Sigmoid colon (tissue), 7 donors: ENCODE measurements around the gene MAST4. TPM values are rescaled to one million over a fixed set of nuclear protein-coding genes. Genes with fewer than 3 reads are reported as not detected.
"Not testable (repeated sequence)": the region's sequence is repeated elsewhere in the genome, so short reads cannot be mapped to it uniquely, and the experiment has no call there.

Experiments used
- DNase-seq: peaks from one replicate; pipeline ENCODE4 v3.0.0-alpha.2; 2019
- H3K27ac ChIP-seq, 4 donors: fragments of 200-600 bp; sonication (generic); one replicate each; pipeline ENCODE4 v1.5.1; 2016 to 2019; ENCODE audit warnings: mild to moderate bottlenecking in 1 of 4
- H3K27me3 ChIP-seq, 3 donors: fragments of 200-600 bp; sonication (generic); one replicate each; pipeline ENCODE4 v1.5.1; 2019; ENCODE audit warnings: mild to moderate bottlenecking in 1 of 3
- H3K36me3 ChIP-seq, 4 donors: fragments of 200-600 bp; sonication (generic); one replicate each; pipeline ENCODE4 v1.5.1; 2016 to 2019
- H3K4me1 ChIP-seq, 4 donors: fragments of 200-600 bp; sonication (generic); one replicate each; pipeline ENCODE4 v1.5.1; 2017 to 2019
- H3K4me3 ChIP-seq, 4 donors: fragments of 200-600 bp; sonication (generic); one replicate each; pipeline ENCODE4 v1.5.1; 2017 to 2019; ENCODE audit warnings: mild to moderate bottlenecking in 2 of 4, moderate library complexity in 1 of 4
- H3K9me3 ChIP-seq, 4 donors: fragments of 200-600 bp in 3 of 4; sonication (generic) in 3 of 4; one replicate each; pipeline versions ENCODE4 v1.5.1 to v1.6.1; 2013 to 2019
- EP300 ChIP-seq, 4 donors: sonication (generic); formaldehyde crosslinking; IDR thresholded peaks; one replicate each; pipeline ENCODE4 v1.6.1; 2017; ENCODE audit warnings: antibody characterized with exemption in 4 of 4
- POLR2A ChIP-seq, 2 donors: fragments of 450-650 bp; IDR thresholded peaks; one replicate each; pipeline ENCODE4 v1.6.1; 2016; ENCODE audit warnings: antibody characterized with exemption in 2 of 2, mild to moderate bottlenecking in 2 of 2, moderate library complexity in 2 of 2
- POLR2AphosphoS5 ChIP-seq, 4 donors: sonication (generic); formaldehyde crosslinking; IDR thresholded peaks; one replicate each; pipeline ENCODE4 v1.6.1; 2017; ENCODE audit warnings: antibody characterized with exemption in 4 of 4
- WGBS, 2 donors: extraction: QIAGEN DNeasy Blood & Tissue Kit; methylation state at CpG; one replicate each; pipeline ENCODE4 v1.1.7; 2013; 5-methylcytosine and 5-hydroxymethylcytosine counted together
- intact Hi-C: fragments of 100-400 bp; cut with DNase I; formaldehyde crosslinking; loops from one replicate; pipeline ENCODE4 v1.15.1; 2023
- polyA plus RNA-seq, 3 donors: library from polyadenylated mRNA; stranded (reverse); fragments of 200-250 nt; gene quantifications; one replicate each; pipeline ENCODE4 v1.2.3, GENCODE V29; 2013
- total RNA-seq, 4 donors: library from RNA; depleted of rRNA; stranded (reverse); fragments of >200 nt; gene quantifications; one replicate each; pipeline ENCODE4 v1.1.0, GENCODE V29; 2016
- TF ChIP-seq, protein P1 (sequence below), 4 experiments: fragments of 450-650 bp in 3 of 4; fragments of 200-600 bp in 1 of 4; IDR thresholded peaks; one replicate each; pipeline ENCODE4 v1.5.1; 2016 to 2019; ENCODE audit warnings: antibody characterized with exemption in 4 of 4, mild to moderate bottlenecking in 3 of 4, moderate library complexity in 2 of 4
- donor health status: healthy with polysubstance abuse.
- donor health status: Bipolar disorder and iron deficiency.
- donor health status: healthy.

The MAST4 gene
- total and polyA plus RNA-seq, 7 donors, result 1.6 to 30.7 (median 15.7) TPM

DNA sequence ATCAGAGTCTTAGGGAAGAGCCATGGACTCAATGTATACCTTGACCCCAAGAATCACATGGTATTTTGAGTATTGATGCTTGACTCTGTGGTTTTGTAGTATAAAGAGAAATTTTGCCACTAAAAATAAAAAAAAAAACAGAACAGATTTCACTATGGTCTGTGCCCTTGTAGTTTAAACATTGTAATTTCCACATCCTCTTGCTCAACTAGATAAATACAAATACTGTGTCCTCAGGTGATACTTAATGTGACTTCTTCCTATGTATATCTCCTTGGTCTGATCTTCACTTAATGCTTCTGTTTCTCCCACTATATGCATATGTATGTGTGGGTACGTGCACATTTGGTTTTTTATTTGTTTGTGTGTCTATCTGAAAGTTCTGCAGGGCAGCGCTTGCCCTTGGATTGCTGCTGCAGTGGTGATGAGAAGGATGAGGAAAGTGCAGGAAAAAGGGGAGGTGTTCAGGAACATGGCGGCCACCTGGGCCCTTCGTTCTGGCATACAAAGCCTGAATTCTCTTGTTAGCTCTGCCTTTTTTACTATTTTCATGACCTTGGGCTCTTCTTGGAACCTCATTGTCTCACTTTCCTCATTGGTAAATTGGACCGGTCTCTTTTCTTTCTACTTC, 222.2 kb downstream of the MAST4 start:
- WGBS, 2 donors, result 95 to 96% methylated on average over 5 of the region's 5 CpGs
- no peaks in the 10 kb centered on the region for H3K36me3 ChIP-seq
- no peaks in the 10 kb centered on the region for H3K9me3 ChIP-seq
- intact Hi-C loops, result loop anchor here (10.0 kb wide), 1 partner anchor 166 kb away; no protein-coding TSS in a partner anchor
- no peaks in the 10 kb centered on the region for H3K27me3 ChIP-seq
- H3K4me3 ChIP-seq, result no peak overlapping the region
- no peaks in the 10 kb centered on the region for H3K4me1 ChIP-seq
- DNase-seq, result no peak
- H3K27ac ChIP-seq, result no peak overlapping the region
- TF ChIP-seq POLR2AphosphoS5 (IDR thresholded peaks at IDR 0.05), result no peak
- TF ChIP-seq EP300 (IDR thresholded peaks at IDR 0.05), result no peak
- no peak for TF ChIP-seq POLR2A (IDR thresholded peaks at IDR 0.05)

DNA sequence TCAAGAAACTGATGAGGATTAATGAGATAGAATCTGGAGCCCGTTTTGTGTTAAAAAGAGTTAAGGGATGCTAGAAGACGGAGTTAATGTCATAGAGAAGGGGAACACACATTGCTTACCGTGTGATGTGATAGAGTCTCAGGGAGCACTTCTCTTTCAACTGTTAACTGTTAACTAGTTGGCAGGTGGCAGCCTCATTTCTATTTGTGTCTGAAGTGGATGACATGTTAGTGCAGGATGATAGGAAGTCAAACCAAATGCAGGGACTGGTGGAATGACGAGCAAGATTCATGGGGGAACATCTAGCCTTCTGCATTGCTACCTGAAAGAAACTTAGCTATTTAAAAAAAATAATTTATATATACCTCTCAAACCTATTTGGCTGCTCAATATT, 222.7 kb downstream of the MAST4 start:
- no peaks in the 10 kb centered on the region for H3K4me1 ChIP-seq
- H3K4me3 ChIP-seq, result no peak overlapping the region
- WGBS, 2 donors, result 68 to 82% methylated on average over 4 of the region's 4 CpGs
- intact Hi-C loops, result loop anchor here (10.0 kb wide), 1 partner anchor 166 kb away; no protein-coding TSS in a partner anchor
- no peaks in the 10 kb centered on the region for H3K36me3 ChIP-seq
- no peak for DNase-seq
- no peaks in the 10 kb centered on the region for H3K9me3 ChIP-seq
- H3K27ac ChIP-seq, result no peak overlapping the region
- H3K27me3 ChIP-seq, result no peaks in the 10 kb centered on the region
- TF ChIP-seq POLR2A (IDR thresholded peaks at IDR 0.05) (no peak), EP300 (IDR thresholded peaks at IDR 0.05) (no peak), POLR2AphosphoS5 (IDR thresholded peaks at IDR 0.05) (no peak)
- TF ChIP-seq, protein P1, sequence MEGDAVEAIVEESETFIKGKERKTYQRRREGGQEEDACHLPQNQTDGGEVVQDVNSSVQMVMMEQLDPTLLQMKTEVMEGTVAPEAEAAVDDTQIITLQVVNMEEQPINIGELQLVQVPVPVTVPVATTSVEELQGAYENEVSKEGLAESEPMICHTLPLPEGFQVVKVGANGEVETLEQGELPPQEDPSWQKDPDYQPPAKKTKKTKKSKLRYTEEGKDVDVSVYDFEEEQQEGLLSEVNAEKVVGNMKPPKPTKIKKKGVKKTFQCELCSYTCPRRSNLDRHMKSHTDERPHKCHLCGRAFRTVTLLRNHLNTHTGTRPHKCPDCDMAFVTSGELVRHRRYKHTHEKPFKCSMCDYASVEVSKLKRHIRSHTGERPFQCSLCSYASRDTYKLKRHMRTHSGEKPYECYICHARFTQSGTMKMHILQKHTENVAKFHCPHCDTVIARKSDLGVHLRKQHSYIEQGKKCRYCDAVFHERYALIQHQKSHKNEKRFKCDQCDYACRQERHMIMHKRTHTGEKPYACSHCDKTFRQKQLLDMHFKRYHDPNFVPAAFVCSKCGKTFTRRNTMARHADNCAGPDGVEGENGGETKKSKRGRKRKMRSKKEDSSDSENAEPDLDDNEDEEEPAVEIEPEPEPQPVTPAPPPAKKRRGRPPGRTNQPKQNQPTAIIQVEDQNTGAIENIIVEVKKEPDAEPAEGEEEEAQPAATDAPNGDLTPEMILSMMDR (IDR thresholded peaks at IDR 0.05), result no peak

DNA sequence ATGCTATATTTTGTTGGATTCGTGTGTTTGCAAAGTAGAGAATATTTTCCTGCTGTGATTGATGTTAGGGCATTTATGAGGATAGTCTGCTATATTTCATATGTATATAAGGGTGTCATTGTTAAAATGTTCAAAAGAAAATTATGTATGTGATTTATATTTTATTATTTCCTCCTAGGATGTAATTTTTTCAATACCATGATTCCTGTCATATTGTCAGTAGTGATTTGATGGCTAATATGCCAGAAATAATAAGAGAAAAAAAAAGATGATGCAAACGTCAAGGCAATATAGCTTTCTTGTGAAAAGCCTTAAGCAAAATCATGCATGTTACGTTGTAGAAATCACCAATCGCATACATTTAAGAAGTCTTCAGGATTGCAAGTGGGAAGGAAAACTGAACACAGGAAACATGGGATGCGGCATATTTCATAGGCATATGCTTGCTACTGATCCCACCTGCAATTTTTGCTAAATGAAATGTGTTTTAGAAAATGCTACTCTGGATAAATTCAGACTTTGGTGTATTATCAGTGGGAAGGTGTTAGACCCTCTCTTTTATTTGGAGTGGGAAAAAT, 224.5 kb downstream of the MAST4 start:
- no peak for DNase-seq
- H3K4me1 ChIP-seq, result no peaks in the 10 kb centered on the region
- no peak overlapping the region for H3K27ac ChIP-seq
- 93 to 94% methylated on average over 5 of the region's 5 CpGs for WGBS, 2 donors
- no peaks in the 10 kb centered on the region for H3K27me3 ChIP-seq
- H3K9me3 ChIP-seq, result no peaks in the 10 kb centered on the region
- no peak for TF ChIP-seq POLR2AphosphoS5 (IDR thresholded peaks at IDR 0.05)
- TF ChIP-seq POLR2A (IDR thresholded peaks at IDR 0.05), result no peak
- TF ChIP-seq, protein P1 (IDR thresholded peaks at IDR 0.05), result no peak
- no peak for TF ChIP-seq EP300 (IDR thresholded peaks at IDR 0.05)
- H3K4me3 ChIP-seq, result no peak overlapping the region
- intact Hi-C loops, result no loop called here
- H3K36me3 ChIP-seq, result no peaks in the 10 kb centered on the region

DNA sequence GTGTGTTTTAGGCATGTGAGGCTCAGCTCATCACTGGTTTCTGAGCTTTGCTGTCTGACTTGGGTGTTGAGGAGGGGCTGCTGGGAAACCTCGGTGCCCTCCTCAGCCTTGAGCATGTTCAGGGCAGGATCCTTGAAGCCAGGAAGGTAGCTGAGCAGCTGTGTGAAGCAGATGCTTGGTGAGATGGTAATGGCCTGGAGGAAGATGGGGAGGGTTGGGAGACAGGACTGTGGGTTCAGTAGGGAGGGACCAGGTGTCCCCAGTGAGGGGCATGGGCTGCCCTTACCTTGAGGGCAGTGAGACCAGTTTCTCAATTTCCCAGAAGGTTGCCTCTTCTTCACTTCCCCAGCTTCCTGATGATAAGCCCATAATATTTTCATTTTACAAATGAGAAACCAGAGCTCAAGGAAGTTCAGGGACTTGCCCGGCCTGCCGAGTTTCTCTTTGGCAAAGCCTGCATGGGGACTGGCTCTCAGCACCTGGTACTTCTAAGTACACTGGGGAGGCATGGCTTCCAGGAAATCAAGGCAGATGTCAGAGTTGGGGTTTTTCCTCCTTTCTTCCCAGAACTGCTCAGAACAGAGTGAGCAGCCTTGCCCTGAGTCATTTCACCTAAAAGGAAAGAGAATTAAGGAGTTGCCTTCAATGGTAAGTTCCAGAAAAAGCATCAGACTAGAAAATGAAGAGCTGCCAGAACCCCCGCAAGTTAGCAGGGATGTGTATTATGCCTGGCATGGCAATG, 225.7 kb downstream of the MAST4 start:
- no peak overlapping the region for H3K27ac ChIP-seq
- intact Hi-C loops, result no loop called here
- no peaks in the 10 kb centered on the region for H3K4me1 ChIP-seq
- no peak for DNase-seq
- H3K4me3 ChIP-seq, result no peak overlapping the region
- H3K27me3 ChIP-seq, result no peaks in the 10 kb centered on the region
- TF ChIP-seq EP300 (IDR thresholded peaks at IDR 0.05) (no peak), POLR2A (IDR thresholded peaks at IDR 0.05) (no peak), POLR2AphosphoS5 (IDR thresholded peaks at IDR 0.05) (no peak)
- TF ChIP-seq, protein P1 (IDR thresholded peaks at IDR 0.05), result no peak
- no peaks in the 10 kb centered on the region for H3K36me3 ChIP-seq
- 57 to 73% methylated on average over 4 of the region's 4 CpGs for WGBS, 2 donors
- no peaks in the 10 kb centered on the region for H3K9me3 ChIP-seq

DNA sequence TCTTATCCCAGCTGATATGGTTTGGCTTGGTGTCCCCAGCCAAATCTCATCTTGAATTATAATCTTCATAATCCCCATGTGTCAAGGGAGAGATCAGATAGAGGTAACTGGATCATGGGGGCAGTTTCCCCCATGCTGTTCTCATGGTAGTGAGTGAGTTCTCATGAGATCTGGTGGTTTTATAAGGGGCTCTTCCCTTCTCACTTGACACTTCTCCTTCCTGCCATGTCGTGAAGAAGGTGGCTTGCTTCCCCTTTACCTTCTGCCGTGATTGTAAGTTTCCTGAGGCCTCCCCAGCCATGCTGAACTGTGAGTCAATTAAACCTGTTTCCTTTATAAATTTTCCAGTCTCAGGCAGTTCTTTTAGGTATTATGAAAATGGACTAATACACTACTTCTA, 226.7 kb downstream of the MAST4 start:
- H3K4me3 ChIP-seq, H3K9me3 ChIP-seq, H3K36me3 ChIP-seq, DNase-seq, intact Hi-C loops, H3K27me3 ChIP-seq, H3K27ac ChIP-seq, H3K4me1 ChIP-seq: not testable (repeated sequence)
- 76 to 86% methylated on average over 2 of the region's 2 CpGs for WGBS, 2 donors
